Measurements from ENCODE around the gene HSD11B1L.

DNA sequence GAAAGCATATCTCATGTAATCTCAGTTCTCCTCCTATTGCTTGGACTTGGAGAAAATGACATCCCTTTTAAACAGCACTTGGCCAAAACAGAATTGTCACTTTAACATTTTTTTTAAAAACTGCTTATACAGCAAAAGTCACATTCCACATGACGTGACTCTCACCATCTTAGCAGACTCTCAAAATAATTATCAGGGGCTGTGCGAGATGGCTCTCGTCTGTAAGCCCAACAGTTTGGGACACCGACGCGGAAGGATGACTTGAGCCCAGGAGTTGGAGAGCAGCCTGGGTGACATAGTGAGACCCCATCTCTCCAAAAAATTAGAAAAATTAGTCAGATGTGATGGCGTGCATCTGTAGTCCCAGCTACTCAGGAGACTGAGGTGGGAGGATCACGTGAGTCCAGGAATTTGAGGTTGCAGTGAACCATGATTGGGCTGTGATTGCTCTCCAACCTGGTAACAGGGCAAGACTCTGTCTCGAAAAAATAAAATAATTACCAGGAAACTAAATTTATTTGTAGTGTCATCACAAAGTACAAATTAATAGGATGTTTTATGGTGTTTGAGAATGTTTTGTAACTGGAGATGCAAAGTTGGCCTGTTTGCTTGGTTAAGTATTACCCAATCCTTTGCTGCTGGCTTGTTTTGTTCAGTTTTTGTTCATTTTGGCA, 49.1 kb upstream of the HSD11B1L start:
- TF ChIP-seq, protein P1, sequence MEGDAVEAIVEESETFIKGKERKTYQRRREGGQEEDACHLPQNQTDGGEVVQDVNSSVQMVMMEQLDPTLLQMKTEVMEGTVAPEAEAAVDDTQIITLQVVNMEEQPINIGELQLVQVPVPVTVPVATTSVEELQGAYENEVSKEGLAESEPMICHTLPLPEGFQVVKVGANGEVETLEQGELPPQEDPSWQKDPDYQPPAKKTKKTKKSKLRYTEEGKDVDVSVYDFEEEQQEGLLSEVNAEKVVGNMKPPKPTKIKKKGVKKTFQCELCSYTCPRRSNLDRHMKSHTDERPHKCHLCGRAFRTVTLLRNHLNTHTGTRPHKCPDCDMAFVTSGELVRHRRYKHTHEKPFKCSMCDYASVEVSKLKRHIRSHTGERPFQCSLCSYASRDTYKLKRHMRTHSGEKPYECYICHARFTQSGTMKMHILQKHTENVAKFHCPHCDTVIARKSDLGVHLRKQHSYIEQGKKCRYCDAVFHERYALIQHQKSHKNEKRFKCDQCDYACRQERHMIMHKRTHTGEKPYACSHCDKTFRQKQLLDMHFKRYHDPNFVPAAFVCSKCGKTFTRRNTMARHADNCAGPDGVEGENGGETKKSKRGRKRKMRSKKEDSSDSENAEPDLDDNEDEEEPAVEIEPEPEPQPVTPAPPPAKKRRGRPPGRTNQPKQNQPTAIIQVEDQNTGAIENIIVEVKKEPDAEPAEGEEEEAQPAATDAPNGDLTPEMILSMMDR (IDR thresholded peaks at IDR 0.05; ENCODE audit: insufficient read depth, low read length), result no peak
- TF ChIP-seq GABPA (IDR thresholded peaks at IDR 0.05; ENCODE audit: low read depth) (no peak), POLR2AphosphoS5 (IDR thresholded peaks at IDR 0.05; ENCODE audit: low read depth) (no peak)
- TF ChIP-seq, protein P2, sequence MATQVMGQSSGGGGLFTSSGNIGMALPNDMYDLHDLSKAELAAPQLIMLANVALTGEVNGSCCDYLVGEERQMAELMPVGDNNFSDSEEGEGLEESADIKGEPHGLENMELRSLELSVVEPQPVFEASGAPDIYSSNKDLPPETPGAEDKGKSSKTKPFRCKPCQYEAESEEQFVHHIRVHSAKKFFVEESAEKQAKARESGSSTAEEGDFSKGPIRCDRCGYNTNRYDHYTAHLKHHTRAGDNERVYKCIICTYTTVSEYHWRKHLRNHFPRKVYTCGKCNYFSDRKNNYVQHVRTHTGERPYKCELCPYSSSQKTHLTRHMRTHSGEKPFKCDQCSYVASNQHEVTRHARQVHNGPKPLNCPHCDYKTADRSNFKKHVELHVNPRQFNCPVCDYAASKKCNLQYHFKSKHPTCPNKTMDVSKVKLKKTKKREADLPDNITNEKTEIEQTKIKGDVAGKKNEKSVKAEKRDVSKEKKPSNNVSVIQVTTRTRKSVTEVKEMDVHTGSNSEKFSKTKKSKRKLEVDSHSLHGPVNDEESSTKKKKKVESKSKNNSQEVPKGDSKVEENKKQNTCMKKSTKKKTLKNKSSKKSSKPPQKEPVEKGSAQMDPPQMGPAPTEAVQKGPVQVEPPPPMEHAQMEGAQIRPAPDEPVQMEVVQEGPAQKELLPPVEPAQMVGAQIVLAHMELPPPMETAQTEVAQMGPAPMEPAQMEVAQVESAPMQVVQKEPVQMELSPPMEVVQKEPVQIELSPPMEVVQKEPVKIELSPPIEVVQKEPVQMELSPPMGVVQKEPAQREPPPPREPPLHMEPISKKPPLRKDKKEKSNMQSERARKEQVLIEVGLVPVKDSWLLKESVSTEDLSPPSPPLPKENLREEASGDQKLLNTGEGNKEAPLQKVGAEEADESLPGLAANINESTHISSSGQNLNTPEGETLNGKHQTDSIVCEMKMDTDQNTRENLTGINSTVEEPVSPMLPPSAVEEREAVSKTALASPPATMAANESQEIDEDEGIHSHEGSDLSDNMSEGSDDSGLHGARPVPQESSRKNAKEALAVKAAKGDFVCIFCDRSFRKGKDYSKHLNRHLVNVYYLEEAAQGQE (IDR thresholded peaks at IDR 0.05; ENCODE audit: insufficient replicate concordance, low read depth), result no peak

Data from HL-60 (cell line).